GM18517 (cell line): ENCODE measurements around the gene DTNB.
A peak's percentile ranks its signal among the peaks of the same experiment; 100 is the strongest.
"Not testable (repeated sequence)": the region's sequence is repeated elsewhere in the genome, so short reads cannot be mapped to it uniquely, and the experiment has no call there.

Experiments
- ATAC-seq: cut with Tn5 transposase; IDR thresholded peaks from one replicate; pipeline ENCODE4 v1.9.1; 2021; ENCODE audit warnings: mild to moderate bottlenecking, moderate library complexity; ENCODE audit not compliant: unreplicated experiment

DTNB gene

DNA sequence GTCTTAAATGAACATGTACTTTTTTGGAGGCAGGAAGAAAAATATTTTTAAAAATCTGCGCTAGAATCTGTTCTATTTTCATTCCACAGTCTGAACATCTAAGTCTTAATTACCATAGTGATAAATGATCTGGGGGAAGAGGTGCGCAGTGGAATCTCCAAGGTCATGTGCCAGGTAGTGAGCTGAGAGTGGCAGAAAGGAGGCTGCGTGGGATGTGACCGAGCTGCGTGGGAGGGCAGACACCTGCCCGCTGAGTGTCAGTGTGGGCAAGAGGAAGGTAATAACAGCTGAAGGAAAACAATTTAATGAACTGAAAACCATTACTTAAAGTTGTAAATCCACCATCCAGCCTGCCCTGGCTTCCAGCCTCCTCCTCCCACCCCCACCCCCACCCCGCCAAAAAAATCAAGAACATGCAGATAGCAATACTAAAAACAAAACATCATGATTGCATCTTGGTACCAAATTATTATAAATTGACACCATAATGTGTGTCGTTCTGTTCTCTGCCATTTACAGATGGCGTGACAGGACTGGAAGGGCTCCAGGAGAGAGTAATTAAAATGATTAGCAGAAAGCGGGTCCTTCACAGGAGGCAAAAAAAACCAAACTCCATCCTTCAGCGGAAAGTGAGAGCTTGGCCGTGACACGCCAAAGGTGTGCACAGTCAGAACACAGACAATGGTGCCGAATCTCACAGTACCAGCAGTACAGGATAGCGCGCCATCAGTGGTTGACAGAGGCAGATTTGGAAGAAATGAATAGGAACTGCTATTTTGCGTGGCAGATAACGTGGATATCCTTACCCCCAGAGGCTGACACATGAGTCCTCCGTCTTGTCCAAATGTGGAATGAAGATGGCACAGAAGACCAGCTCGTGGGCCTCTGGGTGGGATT is 11.4 kb upstream of the DTNB start:
- no peak for ATAC-seq

GRCh38 chr2:25682082-25682481 is 8.7 kb upstream of the DTNB start:
- no peak for ATAC-seq

- ATAC-seq = no peak
These were observed 4.5 kb upstream of the DTNB start for GRCh38 chr2:25677877-25678276.

DNA sequence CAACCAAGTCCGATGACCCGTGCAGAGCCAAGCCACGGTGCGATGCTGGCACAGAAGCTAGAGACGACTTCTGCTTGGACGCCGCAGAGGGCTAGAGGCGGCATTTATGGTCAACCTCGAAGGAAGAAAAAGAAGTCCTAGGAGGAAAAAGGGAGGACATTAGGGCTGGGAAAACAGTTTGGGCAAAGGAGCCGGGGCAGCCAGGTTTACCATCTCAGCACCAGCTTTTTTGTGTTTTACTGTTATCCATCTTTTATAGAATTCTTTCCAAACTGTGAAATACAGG is 643 bp upstream of the DTNB start:
- no peak for ATAC-seq

GRCh38 chr2:25672494-25673299 is 680 bp downstream of the DTNB start:
- ATAC-seq = peak; percentile 48

DNA sequence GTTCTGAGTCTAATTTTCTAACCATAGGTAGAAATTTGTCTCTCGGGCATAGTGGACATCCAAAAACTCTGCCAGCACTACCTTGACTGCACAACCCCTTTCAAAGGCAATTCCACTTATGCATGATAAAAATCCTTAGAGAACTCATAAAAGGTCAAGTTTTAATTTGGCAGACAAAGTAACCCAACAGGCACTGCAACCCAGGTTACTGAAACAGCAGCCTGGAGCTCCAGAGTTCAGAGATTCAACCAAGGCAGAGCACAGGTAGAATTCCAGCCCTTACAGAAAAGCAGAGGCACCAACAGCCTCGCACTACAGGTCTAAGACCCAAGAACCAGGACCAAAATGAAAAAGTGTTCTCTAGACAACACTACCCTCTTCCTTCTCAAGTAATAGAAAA is 1.8 kb downstream of the DTNB start:
- no peak for ATAC-seq

GRCh38 chr2:25669520-25669919 is 3.9 kb downstream of the DTNB start:
- no peak for ATAC-seq

DNA sequence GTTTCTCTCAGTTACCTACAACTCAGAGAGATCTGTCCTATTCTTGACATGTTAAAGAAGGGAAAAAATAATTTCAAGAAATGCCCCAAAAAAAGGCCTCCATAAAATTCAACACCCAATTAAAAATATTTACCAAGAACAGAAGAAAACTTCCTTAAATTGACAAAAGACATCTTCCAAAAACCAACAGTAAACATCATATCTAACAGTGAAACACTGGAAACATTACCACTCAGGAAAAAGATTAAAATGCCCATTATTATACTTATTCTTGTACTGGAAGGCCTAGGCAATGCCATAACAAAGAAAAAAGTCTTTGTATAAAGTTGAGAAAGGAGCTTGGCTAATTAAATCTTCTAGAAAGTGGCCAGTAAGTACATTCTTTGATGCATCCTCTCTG is 7.2 kb downstream of the DTNB start:
- ATAC-seq = no peak

- not testable (repeated sequence) for ATAC-seq
These were observed 7.9 kb downstream of the DTNB start for GRCh38 chr2:25665429-25665828.

DNA sequence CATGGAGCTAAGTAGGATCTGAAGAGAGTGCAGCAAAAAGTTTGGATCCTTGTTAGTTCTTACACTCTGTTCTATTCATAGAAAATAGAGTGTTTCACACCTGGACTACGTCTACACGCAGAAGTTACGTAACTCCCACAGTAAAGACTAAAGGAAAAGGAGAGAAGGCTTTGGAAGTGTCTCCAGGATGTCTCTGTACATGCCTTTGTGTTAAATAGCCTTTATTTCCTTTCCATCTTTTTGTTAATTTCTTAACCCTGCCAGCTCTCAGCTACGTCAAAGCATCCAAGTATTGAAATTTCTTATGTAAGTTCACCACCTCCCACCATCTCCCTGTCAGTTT is 8.4 kb downstream of the DTNB start:
- no peak for ATAC-seq

DNA sequence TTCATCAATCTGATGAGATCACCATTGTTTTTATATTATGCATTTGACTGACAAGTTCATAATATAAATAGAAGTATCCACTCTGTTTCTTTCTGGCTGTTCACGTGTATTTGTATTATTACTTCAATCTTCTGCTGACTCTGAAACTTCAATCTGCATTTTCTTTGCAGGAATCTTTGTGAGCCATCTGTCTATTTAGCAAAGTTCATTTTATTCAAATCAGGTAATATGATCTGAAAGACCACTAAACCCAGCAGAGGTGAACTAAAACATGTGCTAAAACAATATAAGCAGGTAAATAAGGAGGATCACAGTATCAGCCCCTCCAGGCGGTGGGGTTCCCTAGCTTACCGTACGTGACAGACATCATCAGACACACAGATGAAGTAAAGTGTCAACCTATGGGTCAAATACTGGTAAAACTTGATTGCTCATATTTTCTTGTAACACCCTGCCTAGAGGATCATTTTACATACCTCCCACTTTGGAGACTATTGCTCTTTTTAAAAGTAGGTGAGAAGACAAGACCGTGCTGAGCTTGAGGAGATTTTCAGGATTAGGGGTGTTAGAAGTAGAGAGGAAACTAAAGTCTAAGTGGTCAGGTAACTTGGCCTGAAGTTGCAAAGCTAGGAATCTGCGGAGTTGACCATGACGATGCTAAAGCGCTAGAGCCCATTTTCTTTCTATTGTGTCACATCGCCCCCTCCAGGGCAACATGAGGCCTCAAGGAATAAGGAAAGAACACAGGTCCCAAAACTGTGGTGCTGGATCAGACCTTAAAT is 9.0 kb downstream of the DTNB start:
- no peak for ATAC-seq

DNA sequence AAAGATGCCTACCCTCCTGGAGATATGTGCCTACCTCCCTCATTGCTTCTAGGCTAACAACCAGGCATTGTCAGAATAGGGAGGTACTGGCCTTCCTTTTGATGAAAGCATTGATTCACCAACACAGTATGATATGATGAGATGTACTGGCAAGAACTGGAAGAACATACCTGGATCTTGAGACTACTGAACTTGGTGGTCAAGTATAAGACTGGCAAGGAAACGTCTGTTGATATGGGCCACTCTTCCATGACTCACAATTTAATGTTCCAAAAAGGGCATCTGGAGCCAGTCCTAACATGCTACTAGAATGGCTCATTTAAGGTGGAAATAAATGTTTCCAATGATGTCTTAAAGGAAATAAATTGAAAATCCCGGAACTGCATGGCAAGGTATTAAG is 18.1 kb downstream of the DTNB start:
- no peak for ATAC-seq

GRCh38 chr2:25654801-25655200 is 18.6 kb downstream of the DTNB start:
- ATAC-seq = no peak

DNA sequence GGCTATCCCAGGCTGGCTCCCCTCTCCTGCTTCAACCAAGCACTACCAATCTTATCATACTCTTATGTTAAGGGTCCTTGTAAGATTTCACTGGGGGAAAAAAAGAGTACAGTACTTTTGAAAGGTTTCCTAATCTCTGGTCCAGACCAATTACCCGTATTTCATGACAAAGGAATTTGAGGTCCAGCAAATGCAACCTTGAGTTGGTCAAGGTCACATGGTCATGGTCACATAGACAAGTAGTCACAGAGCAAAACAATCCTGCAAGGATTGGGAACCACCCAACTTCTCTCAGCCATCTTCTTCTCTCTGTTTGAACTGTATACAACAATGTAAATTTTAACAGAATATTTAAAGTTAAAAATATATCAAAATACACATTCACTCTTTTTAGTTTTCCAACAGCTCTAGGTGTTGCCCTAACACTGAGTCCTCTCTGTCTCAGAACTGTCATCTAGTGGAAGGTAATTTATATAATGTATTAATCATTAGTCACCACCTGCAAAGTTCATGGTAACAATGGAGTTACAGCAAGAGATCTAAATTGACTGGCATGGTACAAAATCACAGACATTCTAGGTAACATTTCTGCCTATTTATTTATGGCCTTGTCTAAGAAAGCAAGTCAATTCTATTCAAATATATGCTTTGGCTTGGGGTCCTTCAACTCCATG is 21.5 kb downstream of the DTNB start:
- no peak for ATAC-seq

DNA sequence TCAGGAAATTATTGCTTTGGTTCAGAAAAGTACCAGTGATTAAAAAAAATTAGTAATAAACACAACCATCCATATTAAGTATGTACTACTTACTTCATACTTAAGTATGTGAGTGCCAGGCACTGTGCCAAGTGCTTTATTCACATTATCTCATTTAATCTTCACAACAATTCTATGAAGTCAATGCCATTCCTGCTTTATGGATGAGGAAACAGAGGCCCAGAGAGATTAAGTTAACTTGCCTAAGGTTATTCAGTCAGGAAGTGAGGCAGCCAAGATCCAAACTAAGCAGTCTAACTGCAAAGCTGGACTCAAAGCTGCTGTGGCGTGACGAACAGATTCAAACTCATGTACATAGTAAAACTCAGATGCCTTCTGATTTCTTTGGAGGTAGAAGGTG is 22.3 kb downstream of the DTNB start:
- no peak for ATAC-seq

DNA sequence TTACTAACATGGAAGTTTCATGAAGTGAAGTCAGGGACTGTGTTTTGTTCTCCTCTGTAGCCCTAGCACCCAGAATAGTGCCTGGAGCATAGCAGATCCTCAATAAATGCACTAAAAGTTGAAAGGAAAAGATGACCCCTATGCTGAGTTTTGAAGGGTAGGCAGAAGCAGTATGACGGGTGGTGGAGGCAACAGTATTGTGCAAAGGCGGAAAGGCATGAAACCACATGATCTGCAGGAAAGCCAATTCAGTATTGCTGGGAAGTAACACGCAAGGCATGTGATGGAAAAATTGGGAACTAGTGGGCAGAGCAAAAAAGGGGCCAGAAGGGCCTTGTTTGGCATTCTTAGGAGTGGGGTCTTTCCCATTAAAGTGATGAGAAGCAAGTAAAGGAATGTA is 23.1 kb downstream of the DTNB start:
- no peak for ATAC-seq

GRCh38 chr2:25649786-25650185 is 23.6 kb downstream of the DTNB start:
- no peak for ATAC-seq

- ATAC-seq = no peak
These were observed 31.1 kb downstream of the DTNB start for GRCh38 chr2:25642298-25642697.

GRCh38 chr2:25639696-25640095 is 33.7 kb downstream of the DTNB start:
- ATAC-seq = no peak

GRCh38 chr2:25639131-25639530 is 34.2 kb downstream of the DTNB start:
- no peak for ATAC-seq

- no peak for ATAC-seq
These were observed 37.6 kb downstream of the DTNB start for GRCh38 chr2:25635797-25636196.
